Karpas-422 (cell line): ENCODE data around the gene UCN3. TPM values are rescaled to one million over a fixed set of nuclear protein-coding genes. Genes with fewer than 3 reads are reported as not detected.

Experiments
- DNase-seq: peaks from one replicate; pipeline ENCODE4 v3.0.0-alpha.2; 2015
- H2AFZ ChIP-seq: fragments of 200-600 bp; sonication (generic); 2 replicates; pipeline ENCODE4 v1.6.1; 2014; ENCODE audit warnings: antibody characterized with exemption, low read length, mixed read lengths
- H3K27ac ChIP-seq: fragments of 200-600 bp; sonication (generic); 2 replicates; pipeline ENCODE4 v1.5.1; 2014; ENCODE audit warnings: mild to moderate bottlenecking, low read length, moderate library complexity
- H3K27me3 ChIP-seq: fragments of 200-600 bp; sonication (generic); 2 replicates; pipeline ENCODE4 v1.6.1; 2014; ENCODE audit warnings: low read length, mixed read lengths
- H3K36me3 ChIP-seq: fragments of 200-600 bp; sonication (generic); 2 replicates; pipeline ENCODE4 v1.6.1; 2014; ENCODE audit warnings: low read length, mixed read lengths; ENCODE audit not compliant: insufficient read depth
- H3K4me1 ChIP-seq: fragments of 200-600 bp; sonication (generic); 2 replicates; pipeline ENCODE4 v1.6.1; 2014; ENCODE audit warnings: mild to moderate bottlenecking, low read length, mixed read lengths
- H3K4me2 ChIP-seq: fragments of 200-600 bp; sonication (generic); 2 replicates; pipeline ENCODE4 v1.6.1; 2014; ENCODE audit warnings: low read length, low read depth, mild to moderate bottlenecking; ENCODE audit not compliant: poor library complexity, severe bottlenecking
- H3K4me3 ChIP-seq: fragments of 200-600 bp; sonication (generic); 2 replicates; pipeline ENCODE4 v1.5.1; 2014; ENCODE audit warnings: mild to moderate bottlenecking, antibody characterized with exemption, low read length, mixed read lengths
- H3K79me2 ChIP-seq: fragments of 200-600 bp; sonication (generic); 2 replicates; pipeline ENCODE4 v1.6.1; 2014; ENCODE audit warnings: mild to moderate bottlenecking, low read length, mixed read lengths
- H3K9ac ChIP-seq: fragments of 200-600 bp; sonication (generic); 2 replicates; pipeline ENCODE4 v1.6.0; 2014; ENCODE audit warnings: low read length
- H3K9me2 ChIP-seq: fragments of 200-600 bp; sonication (generic), shearing (Covaris generic); replicated peaks from 2 replicates; pipeline ENCODE4 v1.6.0; 2014; ENCODE audit warnings: mild to moderate bottlenecking, low read length, moderate library complexity; ENCODE audit not compliant: insufficient read depth
- H3K9me3 ChIP-seq: fragments of 300-700, 200-600 bp; sonication (generic); 2 replicates; pipeline ENCODE4 v1.6.1; 2014; ENCODE audit warnings: low read length, mixed read lengths
- H4K20me1 ChIP-seq: fragments of 200-600 bp; sonication (generic); 2 replicates; pipeline ENCODE4 v1.6.1; 2014; ENCODE audit warnings: mild to moderate bottlenecking, antibody characterized with exemption, low read length, low read depth; ENCODE audit not compliant: insufficient read depth
- total RNA-seq: library from RNA; depleted of rRNA; stranded (reverse); fragments of >200 nt; shearing (Covaris generic); gene quantifications from 2 replicates; pipeline ENCODE4 v1.2.3, GENCODE V29; 2014; ENCODE audit warnings: low replicate concordance

Gene UCN3
- total RNA-seq, 1 experiment from 2014 or later: not detected

GRCh38 chr10:5355594-5356301, 9.0 kb upstream of the UCN3 start:
- Histone ChIP-seq H3K4me2 (no peak overlapping the region), H3K9ac (no peak overlapping the region), H3K4me3 (no peak overlapping the region), H3K9me2 (no peaks in the 10 kb centered on the region), H3K4me1 (no peaks in the 10 kb centered on the region), H4K20me1 (no peaks in the 10 kb centered on the region), H3K36me3 (no peaks in the 10 kb centered on the region), H3K79me2 (no peaks in the 10 kb centered on the region), H3K9me3 (no peaks in the 10 kb centered on the region), H3K27me3 (no peaks in the 10 kb centered on the region), H2AFZ (no peak overlapping the region), H3K27ac (no peak overlapping the region)
- no peak for DNase-seq

- no peaks in the 10 kb centered on the region for H3K4me1 ChIP-seq
- no peak overlapping the region for H2AFZ ChIP-seq
- H3K9me2 ChIP-seq: no peaks in the 10 kb centered on the region
- no peaks in the 10 kb centered on the region for H4K20me1 ChIP-seq
- H3K27ac ChIP-seq: no peak overlapping the region
- DNase-seq: no peak
- H3K36me3 ChIP-seq: no peaks in the 10 kb centered on the region
- H3K9ac ChIP-seq: no peak overlapping the region
- no peaks in the 10 kb centered on the region for H3K79me2 ChIP-seq
- H3K27me3 ChIP-seq: no peaks in the 10 kb centered on the region
- no peak overlapping the region for H3K4me2 ChIP-seq
- H3K4me3 ChIP-seq: no peak overlapping the region
- H3K9me3 ChIP-seq: no peaks in the 10 kb centered on the region
Observed at GRCh38 chr10:5356302-5356763, 8.4 kb upstream of the UCN3 start.

- H3K27ac ChIP-seq: no peak overlapping the region
- H3K27me3 ChIP-seq: no peaks in the 10 kb centered on the region
- no peaks in the 10 kb centered on the region for H4K20me1 ChIP-seq
- H3K36me3 ChIP-seq: no peaks in the 10 kb centered on the region
- H3K9me3 ChIP-seq: no peaks in the 10 kb centered on the region
- H3K4me3 ChIP-seq: no peak overlapping the region
- no peaks in the 10 kb centered on the region for H3K4me1 ChIP-seq
- no peak overlapping the region for H2AFZ ChIP-seq
- DNase-seq: no peak
- no peak overlapping the region for H3K4me2 ChIP-seq
- no peak overlapping the region for H3K9ac ChIP-seq
- no peaks in the 10 kb centered on the region for H3K9me2 ChIP-seq
- H3K79me2 ChIP-seq: no peaks in the 10 kb centered on the region
Observed at GRCh38 chr10:5360318-5360915, 4.3 kb upstream of the UCN3 start.

- Histone ChIP-seq H3K27me3 (no peaks in the 10 kb centered on the region), H3K4me3 (no peak overlapping the region), H3K4me1 (no peaks in the 10 kb centered on the region), H3K9me3 (no peaks in the 10 kb centered on the region), H3K27ac (no peak overlapping the region), H4K20me1 (no peaks in the 10 kb centered on the region), H3K4me2 (no peak overlapping the region), H2AFZ (no peak overlapping the region), H3K9me2 (no peaks in the 10 kb centered on the region), H3K9ac (no peak overlapping the region), H3K79me2 (no peaks in the 10 kb centered on the region), H3K36me3 (no peaks in the 10 kb centered on the region)
- no peak for DNase-seq
Observed at GRCh38 chr10:5361966-5362365, 2.8 kb upstream of the UCN3 start.

- H3K9me2 ChIP-seq: no peaks in the 10 kb centered on the region
- no peak overlapping the region for H3K9ac ChIP-seq
- no peaks in the 10 kb centered on the region for H3K9me3 ChIP-seq
- H3K4me3 ChIP-seq: no peak overlapping the region
- H3K4me2 ChIP-seq: no peak overlapping the region
- no peak overlapping the region for H3K27ac ChIP-seq
- no peaks in the 10 kb centered on the region for H3K27me3 ChIP-seq
- H4K20me1 ChIP-seq: no peaks in the 10 kb centered on the region
- no peaks in the 10 kb centered on the region for H3K4me1 ChIP-seq
- H2AFZ ChIP-seq: no peak overlapping the region
- no peaks in the 10 kb centered on the region for H3K36me3 ChIP-seq
- no peaks in the 10 kb centered on the region for H3K79me2 ChIP-seq
- no peak for DNase-seq
Observed at GRCh38 chr10:5362873-5363272, 1.9 kb upstream of the UCN3 start.

GRCh38 chr10:5364374-5364773, 392 bp upstream of the UCN3 start:
- H2AFZ ChIP-seq: no peak overlapping the region
- no peaks in the 10 kb centered on the region for H3K4me1 ChIP-seq
- no peaks in the 10 kb centered on the region for H4K20me1 ChIP-seq
- H3K9me3 ChIP-seq: no peaks in the 10 kb centered on the region
- no peak overlapping the region for H3K9ac ChIP-seq
- H3K36me3 ChIP-seq: no peaks in the 10 kb centered on the region
- no peaks in the 10 kb centered on the region for H3K79me2 ChIP-seq
- no peak overlapping the region for H3K27ac ChIP-seq
- no peaks in the 10 kb centered on the region for H3K27me3 ChIP-seq
- no peak overlapping the region for H3K4me3 ChIP-seq
- DNase-seq: no peak
- H3K4me2 ChIP-seq: no peak overlapping the region
- H3K9me2 ChIP-seq: no peaks in the 10 kb centered on the region

- H3K4me2 ChIP-seq: no peak overlapping the region
Observed at GRCh38 chr10:5365928-5366327, 1.2 kb downstream of the UCN3 start.

GRCh38 chr10:5369362-5370158, 4.8 kb downstream of the UCN3 start:
- no peak overlapping the region for H2AFZ ChIP-seq
- DNase-seq: no peak
- H3K4me1 ChIP-seq: no peaks in the 10 kb centered on the region
- no peaks in the 10 kb centered on the region for H3K36me3 ChIP-seq
- no peak overlapping the region for H3K9ac ChIP-seq
- no peaks in the 10 kb centered on the region for H3K9me2 ChIP-seq
- H3K27ac ChIP-seq: no peak overlapping the region
- H3K4me3 ChIP-seq: no peak overlapping the region
- H3K79me2 ChIP-seq: no peaks in the 10 kb centered on the region
- no peak overlapping the region for H3K4me2 ChIP-seq
- H3K9me3 ChIP-seq: peaks cover 14% of the 10 kb centered on the region; the same call in 1 of the 2 replicates
- no peaks in the 10 kb centered on the region for H3K27me3 ChIP-seq
- no peaks in the 10 kb centered on the region for H4K20me1 ChIP-seq

More at GRCh38 chr10:5365928-5366327, 1.2 kb downstream of the UCN3 start:
- no peak for DNase-seq
- H3K79me2 ChIP-seq: no peaks in the 10 kb centered on the region
- H3K36me3 ChIP-seq: no peaks in the 10 kb centered on the region
- no peaks in the 10 kb centered on the region for H4K20me1 ChIP-seq
- peaks cover 7% of the 10 kb centered on the region; the same call in 1 of the 2 replicates for H3K9me3 ChIP-seq
- H3K27me3 ChIP-seq: no peaks in the 10 kb centered on the region
- no peak overlapping the region for H3K4me3 ChIP-seq
- no peak overlapping the region for H3K27ac ChIP-seq
- no peaks in the 10 kb centered on the region for H3K4me1 ChIP-seq
- no peak overlapping the region for H2AFZ ChIP-seq
- H3K9me2 ChIP-seq: no peaks in the 10 kb centered on the region
- H3K9ac ChIP-seq: no peak overlapping the region
